ENCODE measurements around the gene NRCAM. TPM values are rescaled to one million over a fixed set of nuclear protein-coding genes. Genes with fewer than 3 reads are reported as not detected.

NRCAM gene
- total and polyA plus RNA-seq, 2 of the 13 experiments (the other 11 are each of a cell fraction or from before 2014, with no cell fraction given), result 0.31 to 0.33 TPM

- Histone ChIP-seq H3K9ac (ENCODE audit: insufficient read depth, low read depth, low read length) (no peak overlapping the region), H4K20me1 (ENCODE audit: insufficient read depth, low read length) (no peaks in the 10 kb centered on the region), H3K27me3 (ENCODE audit: control insufficient read depth in 1 of 2, insufficient read depth in 2 of 2, low read length in 2 of 2) (peaks cover 0 to 1% of the 10 kb centered on the region in 2 experiments; a peak in 1 of 5 replicates), H3K27ac (ENCODE audit: extremely low read length, insufficient read depth, low read length) (no peak overlapping the region), H3K4me2 (ENCODE audit: low read depth, low read length) (no peak overlapping the region), H3K4me1 (ENCODE audit: insufficient read depth, low read length) (peaks cover 22% of the 10 kb centered on the region), H3K4me3 (replicated peaks in 1 of 3; ENCODE audit: insufficient read depth in 1 of 3, low read depth in 2 of 3, low read length in 3 of 3) (no peak overlapping the region), H3K9me3 (ENCODE audit: low read length) (no peaks in the 10 kb centered on the region), H3K36me3 (replicated peaks in 1 of 2; ENCODE audit: control insufficient read depth in 1 of 2, insufficient read depth in 2 of 2, low read length in 2 of 2) (no peaks in the 10 kb centered on the region), H3K79me2 (ENCODE audit: insufficient read depth, low read length) (no peaks in the 10 kb centered on the region), H2AFZ (ENCODE audit: low read length) (no peak overlapping the region)
- BruUV-seq (replicated peaks), result no TSS peak
- FAIRE-seq (no peak), ATAC-seq (no peak), DNase-seq (ENCODE audit: low spot score) (no peak)
- 79% methylated on average over 2 of the region's 2 CpGs for WGBS (ENCODE audit: low lambda C conversion rate)
- in situ Hi-C loops (cut with HindIII; ENCODE audit: extremely low pct_ligation_motif_present, low pct_unique_long_range_greater_than_20kb) (no loop called here), intact Hi-C loops (cut with micrococcal nuclease; ENCODE audit: unreplicated experiment) (no loop called here)
- ChIA-PET CTCF (ENCODE audit: low intra/inter-chr PET ratio, low total read pairs) (no interaction called here), POLR2A (no interaction called here)
- TF ChIP-seq ZNF570 (CRISPR knock-in tag; IDR thresholded peaks at IDR 0.05; ENCODE audit: borderline replicate concordance), result no peak
- TF ChIP-seq NFE2L2 (IDR thresholded peaks at IDR 0.05; ENCODE audit: low read length), result no peak
- no peak for TF ChIP-seq FOXA3 (CRISPR knock-in tag; IDR thresholded peaks at IDR 0.05)
- TF ChIP-seq, protein P1, sequence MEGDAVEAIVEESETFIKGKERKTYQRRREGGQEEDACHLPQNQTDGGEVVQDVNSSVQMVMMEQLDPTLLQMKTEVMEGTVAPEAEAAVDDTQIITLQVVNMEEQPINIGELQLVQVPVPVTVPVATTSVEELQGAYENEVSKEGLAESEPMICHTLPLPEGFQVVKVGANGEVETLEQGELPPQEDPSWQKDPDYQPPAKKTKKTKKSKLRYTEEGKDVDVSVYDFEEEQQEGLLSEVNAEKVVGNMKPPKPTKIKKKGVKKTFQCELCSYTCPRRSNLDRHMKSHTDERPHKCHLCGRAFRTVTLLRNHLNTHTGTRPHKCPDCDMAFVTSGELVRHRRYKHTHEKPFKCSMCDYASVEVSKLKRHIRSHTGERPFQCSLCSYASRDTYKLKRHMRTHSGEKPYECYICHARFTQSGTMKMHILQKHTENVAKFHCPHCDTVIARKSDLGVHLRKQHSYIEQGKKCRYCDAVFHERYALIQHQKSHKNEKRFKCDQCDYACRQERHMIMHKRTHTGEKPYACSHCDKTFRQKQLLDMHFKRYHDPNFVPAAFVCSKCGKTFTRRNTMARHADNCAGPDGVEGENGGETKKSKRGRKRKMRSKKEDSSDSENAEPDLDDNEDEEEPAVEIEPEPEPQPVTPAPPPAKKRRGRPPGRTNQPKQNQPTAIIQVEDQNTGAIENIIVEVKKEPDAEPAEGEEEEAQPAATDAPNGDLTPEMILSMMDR (CRISPR knock-in tag; IDR thresholded peaks at IDR 0.05), result no peak
These were observed 225.0 kb downstream of the NRCAM start for GRCh38 chr7:108231221-108231620.

DNA sequence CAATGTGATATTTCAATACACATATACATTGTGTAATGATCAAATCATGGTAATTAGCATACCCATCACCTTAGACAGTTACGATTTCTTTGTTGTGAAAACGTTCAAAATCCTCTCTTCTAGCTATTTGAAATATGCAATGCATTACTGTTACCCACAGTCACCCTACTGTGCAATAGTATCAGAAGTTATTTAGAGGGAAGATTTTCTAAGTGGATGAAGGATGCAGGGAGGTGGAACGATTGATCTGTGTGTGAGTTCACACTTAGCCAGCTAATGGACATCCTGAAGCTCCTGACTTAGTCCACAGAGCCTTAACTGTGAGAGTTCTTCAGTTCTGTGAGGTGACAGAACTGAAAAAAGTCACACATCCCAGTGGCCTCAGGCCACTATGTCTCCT, 228.9 kb downstream of the NRCAM start:
- in situ Hi-C loops (cut with HindIII; ENCODE audit: extremely low pct_ligation_motif_present, low pct_unique_long_range_greater_than_20kb), result no loop called here
- intact Hi-C loops (cut with micrococcal nuclease; ENCODE audit: unreplicated experiment), result no loop called here
- no peak overlapping the region for H3K9ac ChIP-seq (ENCODE audit: insufficient read depth, low read depth, low read length)
- ChIA-PET POLR2A (no interaction called here), CTCF (ENCODE audit: low intra/inter-chr PET ratio, low total read pairs) (no interaction called here)
- H3K9me3 ChIP-seq (ENCODE audit: low read length), result no peaks in the 10 kb centered on the region
- H4K20me1 ChIP-seq (ENCODE audit: insufficient read depth, low read length), result no peaks in the 10 kb centered on the region
- H3K4me1 ChIP-seq (ENCODE audit: insufficient read depth, low read length), result no peaks in the 10 kb centered on the region
- ATAC-seq (no peak), DNase-seq (ENCODE audit: low spot score) (no peak), FAIRE-seq (no peak)
- no peak overlapping the region for H3K27ac ChIP-seq (ENCODE audit: extremely low read length, insufficient read depth, low read length)
- H3K27me3 ChIP-seq (ENCODE audit: control insufficient read depth in 1 of 2, insufficient read depth in 2 of 2, low read length in 2 of 2), result peaks cover 0 to 1% of the 10 kb centered on the region in 2 experiments; a peak in 1 of 5 replicates
- no peak overlapping the region for H2AFZ ChIP-seq (ENCODE audit: low read length)
- no peak for TF ChIP-seq ZNF713 (CRISPR knock-in tag; IDR thresholded peaks at IDR 0.05)
- no peak for TF ChIP-seq ZBTB20 (CRISPR knock-in tag; IDR thresholded peaks at IDR 0.05; ENCODE audit: borderline replicate concordance, low read depth)
- TF ChIP-seq BRF2 (CRISPR knock-in tag; IDR thresholded peaks at IDR 0.05), result no peak
- TF ChIP-seq, protein P2, sequence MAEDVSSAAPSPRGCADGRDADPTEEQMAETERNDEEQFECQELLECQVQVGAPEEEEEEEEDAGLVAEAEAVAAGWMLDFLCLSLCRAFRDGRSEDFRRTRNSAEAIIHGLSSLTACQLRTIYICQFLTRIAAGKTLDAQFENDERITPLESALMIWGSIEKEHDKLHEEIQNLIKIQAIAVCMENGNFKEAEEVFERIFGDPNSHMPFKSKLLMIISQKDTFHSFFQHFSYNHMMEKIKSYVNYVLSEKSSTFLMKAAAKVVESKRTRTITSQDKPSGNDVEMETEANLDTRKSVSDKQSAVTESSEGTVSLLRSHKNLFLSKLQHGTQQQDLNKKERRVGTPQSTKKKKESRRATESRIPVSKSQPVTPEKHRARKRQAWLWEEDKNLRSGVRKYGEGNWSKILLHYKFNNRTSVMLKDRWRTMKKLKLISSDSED (CRISPR knock-in tag; IDR thresholded peaks at IDR 0.05), result no peak
- TF ChIP-seq PHF5A (CRISPR knock-in tag; IDR thresholded peaks at IDR 0.05; ENCODE audit: low read depth, unreplicated experiment), result no peak
- H3K4me3 ChIP-seq (replicated peaks in 1 of 3; ENCODE audit: insufficient read depth in 1 of 3, low read depth in 2 of 3, low read length in 3 of 3), result no peak overlapping the region
- BruUV-seq (replicated peaks), result no TSS peak
- H3K36me3 ChIP-seq (replicated peaks in 1 of 2; ENCODE audit: control insufficient read depth in 1 of 2, insufficient read depth in 2 of 2, low read length in 2 of 2), result no peaks in the 10 kb centered on the region
- no peak overlapping the region for H3K4me2 ChIP-seq (ENCODE audit: low read depth, low read length)
- 22% methylated on average over 3 of the region's 3 CpGs for WGBS (ENCODE audit: low lambda C conversion rate)
- H3K79me2 ChIP-seq (ENCODE audit: insufficient read depth, low read length), result no peaks in the 10 kb centered on the region

All from HepG2 (cell line).